Parathyroid adenoma (tissue), 2 donors: ENCODE data around the gene MTG2.

ENCODE experiments used
- H2AFZ ChIP-seq: fragments of 300-600 bp; sonication (generic); one replicate; pipeline ENCODE4 v1.7.0; 2017; ENCODE audit warnings: antibody characterized with exemption, mild to moderate bottlenecking
- H3K27ac ChIP-seq: fragments of 300-600 bp; sonication (generic); one replicate; pipeline ENCODE4 v1.7.0; 2017
- H3K27me3 ChIP-seq: fragments of 300-600 bp; sonication (generic); one replicate; pipeline ENCODE4 v1.7.0; 2017; ENCODE audit warnings: low read length; ENCODE audit not compliant: control insufficient read depth, insufficient read depth
- H3K36me3 ChIP-seq: fragments of 300-600 bp; sonication (generic); one replicate; pipeline ENCODE4 v1.7.0; 2017; ENCODE audit warnings: low read length; ENCODE audit not compliant: control insufficient read depth, insufficient read depth
- H3K4me1 ChIP-seq: fragments of 300-600 bp; sonication (generic); one replicate; pipeline ENCODE4 v1.7.0; 2017; ENCODE audit warnings: control low read depth
- H3K4me2 ChIP-seq: fragments of 300-600 bp; sonication (generic); one replicate; pipeline ENCODE4 v1.7.0; 2017; ENCODE audit warnings: low read length
- H3K4me3 ChIP-seq: fragments of 300-600 bp; sonication (generic); one replicate; pipeline ENCODE4 v1.7.0; 2017; ENCODE audit warnings: low read depth, low read length
- H3K79me2 ChIP-seq: fragments of 300-600 bp; sonication (generic); one replicate; pipeline ENCODE4 v1.7.0; 2017; ENCODE audit warnings: control low read depth
- H3K9ac ChIP-seq: fragments of 300-600 bp; sonication (generic); one replicate; pipeline ENCODE4 v1.7.0; 2017; ENCODE audit warnings: mild to moderate bottlenecking
- H3K9me3 ChIP-seq: fragments of 300-600 bp; sonication (generic); one replicate; pipeline ENCODE4 v1.7.0; 2017; ENCODE audit warnings: low read length; ENCODE audit not compliant: control insufficient read depth
- TF ChIP-seq, protein P1 (sequence below): fragments of 300-600 bp; sonication (generic); IDR thresholded peaks from one replicate; pipeline ENCODE4 v1.7.0; 2017; ENCODE audit warnings: antibody characterized with exemption, mild to moderate bottlenecking
- donor health status: primary hyperparathyroidism.

MTG2 gene

DNA sequence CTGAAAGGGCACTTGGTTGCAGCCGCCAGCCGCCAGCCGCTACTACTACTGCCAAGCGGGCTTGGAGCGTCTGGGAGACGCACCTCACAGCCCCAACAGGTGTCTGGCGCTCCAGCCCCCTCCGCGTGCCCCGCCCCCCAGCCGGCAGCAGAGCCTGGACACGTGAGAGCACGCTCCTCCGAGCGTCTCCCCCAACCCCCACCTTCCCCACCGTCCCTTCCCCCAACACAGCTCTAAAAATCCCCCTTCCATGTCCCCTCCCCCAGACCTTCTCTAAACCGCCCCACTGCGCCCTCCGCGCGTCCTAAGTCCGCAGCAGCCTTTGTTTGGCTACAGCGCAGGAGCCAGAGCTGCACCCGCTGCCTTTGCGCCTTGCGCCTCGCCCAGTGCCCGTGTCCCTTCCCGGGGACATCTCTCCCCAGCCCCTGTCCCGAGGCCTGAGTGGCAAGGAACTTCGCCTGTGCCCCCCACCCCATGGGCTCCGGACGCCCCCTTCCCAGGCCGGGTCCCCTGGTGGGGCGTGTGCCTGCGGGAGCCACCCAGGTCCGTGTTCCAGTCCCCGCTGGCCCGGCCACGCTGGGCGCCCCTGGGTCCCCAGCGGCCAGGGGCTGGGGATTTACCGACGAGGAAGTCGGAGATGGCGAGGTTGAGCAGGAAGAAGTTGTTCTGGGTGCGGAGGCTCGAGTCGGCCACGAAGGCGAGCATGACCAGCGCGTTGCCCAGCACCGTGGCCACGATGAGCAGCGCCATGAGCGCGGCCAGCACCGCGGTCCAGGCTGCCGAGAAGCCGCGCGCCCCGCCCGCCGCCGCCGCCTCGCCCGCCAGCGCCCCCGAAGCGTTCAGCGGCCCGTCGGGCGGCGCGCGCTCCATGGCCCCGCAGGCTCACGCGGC is 36.5 kb downstream of the MTG2 start:
- TF ChIP-seq, protein P1, sequence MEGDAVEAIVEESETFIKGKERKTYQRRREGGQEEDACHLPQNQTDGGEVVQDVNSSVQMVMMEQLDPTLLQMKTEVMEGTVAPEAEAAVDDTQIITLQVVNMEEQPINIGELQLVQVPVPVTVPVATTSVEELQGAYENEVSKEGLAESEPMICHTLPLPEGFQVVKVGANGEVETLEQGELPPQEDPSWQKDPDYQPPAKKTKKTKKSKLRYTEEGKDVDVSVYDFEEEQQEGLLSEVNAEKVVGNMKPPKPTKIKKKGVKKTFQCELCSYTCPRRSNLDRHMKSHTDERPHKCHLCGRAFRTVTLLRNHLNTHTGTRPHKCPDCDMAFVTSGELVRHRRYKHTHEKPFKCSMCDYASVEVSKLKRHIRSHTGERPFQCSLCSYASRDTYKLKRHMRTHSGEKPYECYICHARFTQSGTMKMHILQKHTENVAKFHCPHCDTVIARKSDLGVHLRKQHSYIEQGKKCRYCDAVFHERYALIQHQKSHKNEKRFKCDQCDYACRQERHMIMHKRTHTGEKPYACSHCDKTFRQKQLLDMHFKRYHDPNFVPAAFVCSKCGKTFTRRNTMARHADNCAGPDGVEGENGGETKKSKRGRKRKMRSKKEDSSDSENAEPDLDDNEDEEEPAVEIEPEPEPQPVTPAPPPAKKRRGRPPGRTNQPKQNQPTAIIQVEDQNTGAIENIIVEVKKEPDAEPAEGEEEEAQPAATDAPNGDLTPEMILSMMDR: no peak
- Histone ChIP-seq H3K79me2 (no peaks in the 10 kb centered on the region), H3K9ac (no peak overlapping the region), H3K27ac (no peak overlapping the region), H3K9me3 (no peaks in the 10 kb centered on the region), H3K4me3 (no peak overlapping the region), H2AFZ (no peak overlapping the region), H3K36me3 (no peaks in the 10 kb centered on the region), H3K4me2 (no peak overlapping the region), H3K27me3 (no peaks in the 10 kb centered on the region), H3K4me1 (no peaks in the 10 kb centered on the region)

- H3K9me3 ChIP-seq: no peaks in the 10 kb centered on the region
- no peaks in the 10 kb centered on the region for H3K79me2 ChIP-seq
- H3K36me3 ChIP-seq: no peaks in the 10 kb centered on the region
- no peak within 1 kb of the TSS for H3K27ac ChIP-seq
- TF ChIP-seq, protein P1: no peak
- H3K4me2 ChIP-seq: no peak within 1 kb of the TSS
- no peak within 1 kb of the TSS for H3K9ac ChIP-seq
- H3K27me3 ChIP-seq: no peaks in the 10 kb centered on the region
- H3K4me3 ChIP-seq: no peak within 1 kb of the TSS
- no peak within 1 kb of the TSS for H2AFZ ChIP-seq
- H3K4me1 ChIP-seq: no peaks in the 10 kb centered on the region
Measured at GRCh38 chr20:62219992-62220665, 37.3 kb downstream of the MTG2 start, which contains the start of gene HRH3. TSS of gene HRH3 (minus strand) at chr20:62220278. CDS start at chr20:62219970, 308 bp downstream.

DNA sequence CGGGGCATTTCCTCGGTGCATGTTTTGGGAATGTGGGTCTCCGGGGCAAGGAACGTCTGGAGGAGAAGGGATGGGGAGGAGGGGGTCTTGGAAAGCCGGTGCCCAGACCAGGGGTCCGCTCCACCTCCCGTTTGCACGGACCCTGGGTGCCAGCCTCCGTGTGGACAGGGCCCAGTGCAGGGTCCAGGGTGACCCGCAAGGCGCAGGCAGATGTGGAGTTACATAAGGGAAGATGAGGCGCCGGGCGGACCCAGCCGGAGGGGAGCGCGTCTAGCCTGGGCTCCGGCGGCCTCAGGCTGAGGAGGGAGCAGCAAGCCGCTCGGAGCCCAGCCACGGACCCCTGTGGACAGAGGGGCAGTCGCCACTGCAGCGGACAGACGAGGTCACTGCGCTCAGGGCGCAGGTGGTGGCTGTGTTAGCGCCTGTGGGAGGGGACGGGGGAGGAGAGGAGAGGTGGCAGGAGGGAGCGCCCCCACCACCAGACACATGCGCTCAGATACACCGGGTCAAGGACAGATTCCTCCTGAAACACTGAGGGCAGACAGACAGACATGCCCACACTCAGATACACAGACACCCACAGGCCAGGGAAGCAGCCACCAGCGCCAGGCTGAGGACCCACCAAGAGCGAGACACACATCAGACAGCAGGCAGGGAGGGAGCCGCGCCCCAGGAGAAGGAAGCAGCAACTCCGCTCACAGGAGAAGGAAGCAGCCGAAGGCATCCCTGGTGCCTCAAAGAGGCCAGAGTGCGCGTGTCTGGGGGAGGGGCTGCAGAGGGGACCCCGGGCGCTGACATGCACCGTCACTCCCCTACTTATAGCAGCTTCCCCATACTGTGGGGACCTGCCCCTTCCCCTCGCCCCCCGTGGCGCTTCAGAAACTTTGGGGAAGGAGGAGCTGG is 38.1 kb downstream of the MTG2 start:
- no peak overlapping the region for H2AFZ ChIP-seq
- H3K9ac ChIP-seq: no peak overlapping the region
- H3K4me2 ChIP-seq: no peak overlapping the region
- no peaks in the 10 kb centered on the region for H3K9me3 ChIP-seq
- H3K79me2 ChIP-seq: no peaks in the 10 kb centered on the region
- no peaks in the 10 kb centered on the region for H3K36me3 ChIP-seq
- TF ChIP-seq, protein P1: no peak
- no peak overlapping the region for H3K4me3 ChIP-seq
- H3K4me1 ChIP-seq: no peaks in the 10 kb centered on the region
- no peaks in the 10 kb centered on the region for H3K27me3 ChIP-seq
- H3K27ac ChIP-seq: no peak overlapping the region

GRCh38 chr20:62222266-62222850 is 39.5 kb downstream of the MTG2 start:
- H2AFZ ChIP-seq: no peak overlapping the region
- H3K27me3 ChIP-seq: no peaks in the 10 kb centered on the region
- TF ChIP-seq, protein P1: no peak
- H3K36me3 ChIP-seq: no peaks in the 10 kb centered on the region
- no peaks in the 10 kb centered on the region for H3K79me2 ChIP-seq
- H3K27ac ChIP-seq: no peak overlapping the region
- no peak overlapping the region for H3K4me2 ChIP-seq
- no peaks in the 10 kb centered on the region for H3K9me3 ChIP-seq
- no peak overlapping the region for H3K9ac ChIP-seq
- peaks cover 2% of the 10 kb centered on the region for H3K4me1 ChIP-seq
- no peak overlapping the region for H3K4me3 ChIP-seq
